Spleen (tissue), 11 donors: ENCODE results near the gene SMCHD1. TPM values are rescaled to one million over a fixed set of nuclear protein-coding genes. Genes with fewer than 3 reads are reported as not detected.

ENCODE experiments used
- DNase-seq: peaks from one replicate; pipeline ENCODE4 v3.0.0-alpha.2; 2020
- H3K27ac ChIP-seq, 8 donors: fragments of 200-600 bp; sonication (generic) in 7 of 8; 1 replicate in 4 of 8; 2 replicates in 4 of 8; pipeline versions ENCODE4 v1.5.0 to v1.8.0; 2016 to 2021; ENCODE audit warnings: inconsistent platforms in 4 of 8, mild to moderate bottlenecking in 4 of 8, moderate library complexity in 1 of 8
- H3K27me3 ChIP-seq, 7 donors: fragments of 200-600 bp; sonication (generic) in 6 of 7; replicated peaks in 1 of 7; 1 replicate in 4 of 7; 2 replicates in 3 of 7; pipeline versions ENCODE4 v1.5.0 to v1.8.0; 2016 to 2021; ENCODE audit warnings: inconsistent platforms in 3 of 7, mild to moderate bottlenecking in 1 of 7
- H3K36me3 ChIP-seq, 6 donors: fragments of 200-600 bp; sonication (generic) in 5 of 6; 1 replicate in 4 of 6; 2 replicates in 2 of 6; pipeline versions ENCODE4 v1.5.0 to v1.8.0; 2016 to 2021; ENCODE audit warnings: inconsistent platforms in 2 of 6
- H3K4me1 ChIP-seq, 6 donors: fragments of 200-600 bp; sonication (generic) in 5 of 6; 1 replicate in 3 of 6; 2 replicates in 3 of 6; pipeline versions ENCODE4 v1.5.0 to v1.8.0; 2016 to 2021; ENCODE audit warnings: inconsistent platforms in 3 of 6
- H3K4me3 ChIP-seq, 8 donors: fragments of 200-600 bp; sonication (generic) in 7 of 8; 1 replicate in 4 of 8; 2 replicates in 4 of 8; pipeline versions ENCODE4 v1.5.0 to v1.8.0; 2016 to 2021; ENCODE audit warnings: inconsistent platforms in 4 of 8, mild to moderate bottlenecking in 4 of 8, moderate library complexity in 2 of 8
- H3K9me3 ChIP-seq, 8 donors: fragments of 200-600 bp; sonication (generic) in 7 of 8; 1 replicate in 4 of 8; 2 replicates in 4 of 8; pipeline versions ENCODE4 v1.5.0 to v1.8.0; 2016 to 2021; ENCODE audit warnings: inconsistent platforms in 4 of 8
- POLR2A ChIP-seq, 3 donors: fragments of 450-650 bp; IDR thresholded peaks; one replicate each; pipeline ENCODE4 v1.5.1; 2017; ENCODE audit warnings: antibody characterized with exemption in 3 of 3, mild to moderate bottlenecking in 1 of 3
- POLR2AphosphoS5 ChIP-seq, 3 donors: sonication (generic); formaldehyde crosslinking; IDR thresholded peaks; one replicate each; pipeline ENCODE4 v1.5.1; 2017; ENCODE audit warnings: antibody characterized with exemption in 3 of 3
- WGBS, 5 donors: extraction: QIAGEN DNeasy Blood & Tissue Kit in 3 of 5; methylation state at CpG; one replicate each; pipeline versions ENCODE4 v1.1.5 to v1.1.7; 2013 to 2018; 5-methylcytosine and 5-hydroxymethylcytosine counted together
- intact Hi-C: fragments of 100-400 bp; cut with DNase I; formaldehyde crosslinking; loops from one replicate; pipeline ENCODE4 v1.15.0; 2023; ENCODE audit warnings: low total_unique reads
- polyA plus RNA-seq, 3 donors: library from polyadenylated mRNA; stranded (reverse); fragments of 200-250 nt; gene quantifications; one replicate each; pipeline ENCODE4 v1.2.1, GENCODE V29; 2013
- total RNA-seq, 7 donors: library from RNA; depleted of rRNA in 3 of 7; stranded (reverse); fragments of >200 nt in 3 of 7; fragmentation: NEBNext Ultra II Directional in 4 of 7; extraction: Animal tissue kit (Norgen Biotek cat#: 25700) in 4 of 7; gene quantifications; one replicate each; pipeline versions ENCODE4 v1.1.0 to v1.2.1, GENCODE V29; 2016 to 2021
- TF ChIP-seq, protein P1 (sequence below), 11 experiments: fragments of 200-600 bp in 7 of 11; fragments of 450-650 bp in 4 of 11; sonication (generic) in 4 of 11; IDR thresholded peaks in 8 of 11; conservative IDR thresholded peaks in 3 of 11; 1 replicate in 7 of 11; 2 replicates in 4 of 11; pipeline versions ENCODE4 v1.4.0 to v1.8.0; 2016 to 2021; ENCODE audit warnings: antibody characterized with exemption in 11 of 11, inconsistent platforms in 4 of 11, mild to moderate bottlenecking in 1 of 11
- donor health status: healthy with polysubstance abuse.
- donor health status: DM: no; HTN: no; CAD: no; lungs with moderate emphysema.
- donor health status: DM: no; HTN: no; CAD: no.
- donor health status: Bipolar disorder and iron deficiency.
- donor health status: healthy.
- donor health status: DM: no; HTN: no; CAD: no.
- donor health status: DM: yes; HTN: yes; CAD: no.

The SMCHD1 gene
- total and polyA plus RNA-seq, 10 donors: 14.7 to 361 (median 148) TPM

- no peaks in the 10 kb centered on the region for H3K27me3 ChIP-seq
- no peak overlapping the region for H3K4me3 ChIP-seq
- no peaks in the 10 kb centered on the region for H3K9me3 ChIP-seq
- peaks cover 3 to 99% (median 83%) of the 10 kb centered on the region in 6 donors for H3K36me3 ChIP-seq
- no peaks in the 10 kb centered on the region for H3K4me1 ChIP-seq
- TF ChIP-seq, protein P1, sequence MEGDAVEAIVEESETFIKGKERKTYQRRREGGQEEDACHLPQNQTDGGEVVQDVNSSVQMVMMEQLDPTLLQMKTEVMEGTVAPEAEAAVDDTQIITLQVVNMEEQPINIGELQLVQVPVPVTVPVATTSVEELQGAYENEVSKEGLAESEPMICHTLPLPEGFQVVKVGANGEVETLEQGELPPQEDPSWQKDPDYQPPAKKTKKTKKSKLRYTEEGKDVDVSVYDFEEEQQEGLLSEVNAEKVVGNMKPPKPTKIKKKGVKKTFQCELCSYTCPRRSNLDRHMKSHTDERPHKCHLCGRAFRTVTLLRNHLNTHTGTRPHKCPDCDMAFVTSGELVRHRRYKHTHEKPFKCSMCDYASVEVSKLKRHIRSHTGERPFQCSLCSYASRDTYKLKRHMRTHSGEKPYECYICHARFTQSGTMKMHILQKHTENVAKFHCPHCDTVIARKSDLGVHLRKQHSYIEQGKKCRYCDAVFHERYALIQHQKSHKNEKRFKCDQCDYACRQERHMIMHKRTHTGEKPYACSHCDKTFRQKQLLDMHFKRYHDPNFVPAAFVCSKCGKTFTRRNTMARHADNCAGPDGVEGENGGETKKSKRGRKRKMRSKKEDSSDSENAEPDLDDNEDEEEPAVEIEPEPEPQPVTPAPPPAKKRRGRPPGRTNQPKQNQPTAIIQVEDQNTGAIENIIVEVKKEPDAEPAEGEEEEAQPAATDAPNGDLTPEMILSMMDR (IDR thresholded peaks at IDR 0.05 in 8 of 11, conservative IDR thresholded peaks at IDR 0.05 in 3 of 11): no peak
- TF ChIP-seq POLR2A (IDR thresholded peaks at IDR 0.05) (no peak), POLR2AphosphoS5 (IDR thresholded peaks at IDR 0.05) (no peak)
- H3K27ac ChIP-seq: no peak overlapping the region
- intact Hi-C loops: no loop called here
- no peak for DNase-seq
Observed at GRCh38 chr18:2777241-2777640, 121.7 kb downstream of the SMCHD1 start.

DNA sequence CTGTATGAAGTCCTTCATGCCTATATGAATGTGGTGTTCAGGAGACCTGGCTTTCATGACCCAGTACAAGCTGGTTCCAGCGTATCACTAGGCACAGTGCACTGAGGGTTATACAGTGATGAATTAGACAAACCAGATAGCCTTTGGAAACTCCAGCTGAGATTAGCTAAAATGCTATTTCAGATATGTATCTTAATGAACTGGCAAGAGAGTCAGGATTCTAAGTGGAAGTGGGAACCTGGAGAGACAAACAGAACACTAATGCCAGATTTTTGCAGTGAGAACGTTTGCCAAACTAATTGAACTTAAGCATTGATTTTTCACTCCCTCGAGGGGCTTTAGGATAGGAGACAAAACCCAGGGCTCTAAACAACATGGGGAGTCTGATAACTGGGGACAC, 125.2 kb downstream of the SMCHD1 start:
- Histone ChIP-seq H3K36me3 (peaks cover 3 to 98% (median 76%) of the 10 kb centered on the region in 6 donors), H3K27me3 (no peaks in the 10 kb centered on the region), H3K27ac (no peak overlapping the region), H3K9me3 (no peaks in the 10 kb centered on the region), H3K4me3 (no peak overlapping the region), H3K4me1 (no peaks in the 10 kb centered on the region)
- TF ChIP-seq POLR2AphosphoS5 (IDR thresholded peaks at IDR 0.05) (peak in 1 of 3 donors; percentile 10), POLR2A (IDR thresholded peaks at IDR 0.05) (no peak)
- TF ChIP-seq, protein P1 (IDR thresholded peaks at IDR 0.05 in 8 of 11, conservative IDR thresholded peaks at IDR 0.05 in 3 of 11): no peak
- WGBS, 5 donors: 83 to 95% (median 92%) methylated on average over 3 of the region's 3 CpGs
- DNase-seq: no peak
- intact Hi-C loops: no loop called here

DNA sequence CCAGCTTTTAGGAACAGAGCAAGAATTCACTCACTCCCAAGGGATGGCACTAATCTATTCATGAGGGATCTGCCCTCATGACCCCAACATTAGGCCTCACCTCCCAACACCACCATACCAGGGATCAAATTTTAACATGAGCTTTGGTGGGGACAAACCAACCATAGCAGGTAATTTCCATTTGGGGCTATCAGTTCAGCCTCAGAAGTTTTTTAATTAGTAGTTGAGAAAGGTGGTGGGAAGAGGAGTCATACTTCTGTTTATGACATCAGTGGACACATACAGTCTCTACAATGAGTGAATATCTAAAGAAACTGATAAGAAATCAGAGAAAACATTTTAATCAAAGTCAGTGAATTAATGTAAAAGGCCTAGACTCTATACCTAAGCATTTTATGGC, 131.7 kb downstream of the SMCHD1 start:
- intact Hi-C loops: no loop called here
- TF ChIP-seq POLR2AphosphoS5 (IDR thresholded peaks at IDR 0.05): peak in 1 of 3 donors; percentile 47
- TF ChIP-seq POLR2A (IDR thresholded peaks at IDR 0.05): no peak
- TF ChIP-seq, protein P1 (IDR thresholded peaks at IDR 0.05 in 8 of 11, conservative IDR thresholded peaks at IDR 0.05 in 3 of 11): no peak
- Histone ChIP-seq H3K4me3 (no peak overlapping the region), H3K27ac (no peak overlapping the region), H3K36me3 (peaks cover 0 to 100% (median 71%) of the 10 kb centered on the region in 6 donors), H3K9me3 (no peaks in the 10 kb centered on the region), H3K4me1 (no peaks in the 10 kb centered on the region), H3K27me3 (no peaks in the 10 kb centered on the region)
- no peak for DNase-seq

GRCh38 chr18:2792395-2792794, 136.9 kb downstream of the SMCHD1 start:
- no peak overlapping the region for H3K4me3 ChIP-seq
- H3K27me3 ChIP-seq: no peaks in the 10 kb centered on the region
- no peak for DNase-seq
- no peak overlapping the region for H3K27ac ChIP-seq
- H3K4me1 ChIP-seq: no peaks in the 10 kb centered on the region
- H3K36me3 ChIP-seq: peaks cover 0 to 100% (median 68%) of the 10 kb centered on the region in 6 donors
- no peaks in the 10 kb centered on the region for H3K9me3 ChIP-seq
- 95 to 98% (median 96%) methylated on average over 2 of the region's 2 CpGs for WGBS, 5 donors
- TF ChIP-seq POLR2AphosphoS5 (IDR thresholded peaks at IDR 0.05) (no peak), POLR2A (IDR thresholded peaks at IDR 0.05) (no peak)
- TF ChIP-seq, protein P1 (IDR thresholded peaks at IDR 0.05 in 8 of 11, conservative IDR thresholded peaks at IDR 0.05 in 3 of 11): no peak
- intact Hi-C loops: no loop called here
